K562 (cell line): ENCODE measurements around the gene POLK. TPM values are rescaled to one million over a fixed set of nuclear protein-coding genes. Genes with fewer than 3 reads are reported as not detected.

ENCODE experiments used
- CBX2 ChIP-seq: fragments of 200-600 bp; sonication (generic); IDR thresholded peaks from one replicate; pipeline ENCODE4 v1.6.1; 2012; ENCODE audit warnings: mild to moderate bottlenecking, low read length, inconsistent platforms; ENCODE audit not compliant: insufficient read depth, poor library complexity, severe bottlenecking
- CHAMP1 ChIP-seq: fragments of 450-650 bp; IDR thresholded peaks from 2 replicates; pipeline ENCODE4 v1.6.1; 2016; ENCODE audit warnings: mild to moderate bottlenecking
- E2F3 ChIP-seq: fragments of 250-450 bp; sonication (Bioruptor Pico); IDR thresholded peaks from 2 replicates; pipeline ENCODE4 v1.4.0; 2020; ENCODE audit warnings: mild to moderate bottlenecking
- ETV6 ChIP-seq, 3 experiments: fragments of 150-350 bp in 1 of 3; sonication (generic) in 1 of 3; formaldehyde crosslinking in 1 of 3; IDR thresholded peaks; 2 replicates each; pipeline versions ENCODE4 v1.6.1 to v1.8.0; 2014 to 2022; ENCODE audit warnings: borderline replicate concordance in 2 of 3, low read depth in 2 of 3, antibody characterized with exemption in 1 of 3, low read length in 1 of 3, mild to moderate bottlenecking in 1 of 3, missing genetic modification reagents in 1 of 3
- FOXA3 ChIP-seq, 2 experiments: fragments of 450-650 bp in 1 of 2; sonication (generic) in 1 of 2; formaldehyde crosslinking; IDR thresholded peaks in 1 of 2; conservative IDR thresholded peaks in 1 of 2; 2 replicates each; pipeline versions ENCODE4 v1.4.0 to v1.8.0; 2020 to 2022; ENCODE audit warnings: mild to moderate bottlenecking in 2 of 2, missing genetic modification reagents in 1 of 2
- HOXB6 ChIP-seq: fragments of 250-450 bp; sonication (Bioruptor Pico); IDR thresholded peaks from 2 replicates; pipeline ENCODE4 v1.5.1; 2022; ENCODE audit warnings: mild to moderate bottlenecking, borderline replicate concordance
- IRF9 ChIP-seq: fragments of 450-650 bp; IDR thresholded peaks from 2 replicates; pipeline ENCODE4 v1.6.1; 2016; ENCODE audit warnings: missing biosample characterization, missing genetic modification characterization
- LARP7 ChIP-seq: fragments of 450-650 bp; IDR thresholded peaks from 2 replicates; pipeline ENCODE4 v1.6.1; 2016
- NFE2L1 ChIP-seq: fragments of 450-650 bp; IDR thresholded peaks from 2 replicates; pipeline ENCODE4 v1.6.1; 2016; ENCODE audit warnings: missing genetic modification characterization, low read depth, mild to moderate bottlenecking, missing compliant biosample characterization, moderate library complexity, borderline replicate concordance
- NFXL1 ChIP-seq: fragments of 450-650 bp; formaldehyde crosslinking; IDR thresholded peaks from 2 replicates; pipeline ENCODE4 v1.4.0; 2021; ENCODE audit warnings: mild to moderate bottlenecking
- RBBP5 ChIP-seq: fragments of 200-600 bp; sonication (generic); IDR thresholded peaks from 2 replicates; pipeline ENCODE4 v1.6.1; 2012; ENCODE audit warnings: borderline replicate concordance, mild to moderate bottlenecking, low read length, control low read depth, inconsistent platforms; ENCODE audit not compliant: insufficient read depth, poor library complexity, severe bottlenecking
- SIX5 ChIP-seq, 2 experiments: IDR thresholded peaks; 2 replicates each; pipeline ENCODE4 v1.6.1; 2011; ENCODE audit warnings: low read length in 2 of 2, borderline replicate concordance in 1 of 2, low read depth in 1 of 2, mild to moderate bottlenecking in 1 of 2, moderate library complexity in 1 of 2; ENCODE audit not compliant: insufficient read depth in 1 of 2
- THAP12 ChIP-seq: fragments of 250-450 bp; sonication (Bioruptor Pico); IDR thresholded peaks from 2 replicates; pipeline ENCODE4 v1.9.0; 2021; ENCODE audit warnings: mild to moderate bottlenecking, inconsistent platforms
- TRIM25 ChIP-seq: fragments of 450-650 bp; IDR thresholded peaks from 2 replicates; pipeline ENCODE4 v1.7.0; 2016; ENCODE audit warnings: borderline replicate concordance
- ZC3H4 ChIP-seq: sonication (generic); formaldehyde crosslinking; IDR thresholded peaks from 2 replicates; pipeline ENCODE4 v1.9.0; 2021; ENCODE audit warnings: missing genetic modification reagents, borderline replicate concordance
- ZFX ChIP-seq: sonication (generic); formaldehyde crosslinking; IDR thresholded peaks from 2 replicates; pipeline ENCODE4 v1.8.0; 2022; ENCODE audit warnings: mild to moderate bottlenecking, missing genetic modification reagents, moderate library complexity
- ZNF384 ChIP-seq: IDR thresholded peaks from 2 replicates; pipeline ENCODE4 v1.6.1; 2012; ENCODE audit warnings: low read depth, low read length, improper control_type of control experiment
- polyA plus RNA-seq, 8 experiments: library from polyadenylated mRNA; depleted of rRNA in 4 of 8; stranded (reverse) in 5 of 8; unstranded in 3 of 8; fragments of >200 nt; fragmentation: Nextera tagmentation in 2 of 8; fragmentation: Illumina TruSeq in 1 of 8; extraction: Ambion mirVana in 2 of 8; extraction: Trizol in 1 of 8; gene quantifications; 2 replicates each; pipeline versions ENCODE4 v1.2.1 to v1.2.3, GENCODE V29; 2011 to 2014; ENCODE audit warnings: inconsistent platforms in 1 of 8, missing spikeins in 1 of 8
- total RNA-seq, 7 experiments: library from RNA; depleted of rRNA in 6 of 7; stranded (reverse); fragments of >200 nt in 6 of 7; fragmentation: Illumina TruSeq in 2 of 7; extraction: Trizol in 2 of 7; gene quantifications; 2 replicates each; pipeline versions ENCODE4 v1.2.1 to v1.2.3, GENCODE V29; 2011 to 2021; ENCODE audit warnings: low replicate concordance in 1 of 7

POLK gene
- total and polyA plus RNA-seq, 9 of the 15 experiments (the other 6 are each of a cell fraction or from before 2014, with no cell fraction given), result 6.1 to 31.6 (median 16.5) TPM

- TF ChIP-seq NFXL1 (CRISPR knock-in tag), result no peak
- TF ChIP-seq THAP12 (CRISPR knock-in tag), result peak; percentile 88
- no peak for TF ChIP-seq ETV6 (IDR thresholded peaks at IDR 0.05; ENCODE audit: borderline replicate concordance in 1 of 2, low read depth in 2 of 2, low read length in 1 of 2)
- TF ChIP-seq ETV6 (CRISPR knock-in tag; IDR thresholded peaks at IDR 0.05; ENCODE audit: borderline replicate concordance), result 0 out of 2 replicates have a peak, but pooled peaks have one; percentile 43
- peak; percentile 72 for TF ChIP-seq E2F3 (CRISPR knock-in tag)
- 0 out of 2 replicates have a peak, but pooled peaks have one; percentile 15 for TF ChIP-seq LARP7
- TF ChIP-seq RBBP5, result peak; percentile 84
- TF ChIP-seq CHAMP1, result no peak
- TF ChIP-seq IRF9 (tag), result no peak
- no peak for TF ChIP-seq TRIM25
- no peak for TF ChIP-seq ZNF384
- TF ChIP-seq SIX5 (IDR thresholded peaks at IDR 0.05; ENCODE audit: borderline replicate concordance in 1 of 2, insufficient read depth in 1 of 2, low read depth in 1 of 2, low read length in 2 of 2), result peak; percentile 78 to 84; a peak in 3 of 4 replicates
- no peak for TF ChIP-seq ZC3H4 (CRISPR knock-in tag)
- no peak for TF ChIP-seq NFE2L1 (tag)
- no peak for TF ChIP-seq CBX2
- peak; percentile 97 for TF ChIP-seq ZFX
- TF ChIP-seq FOXA3 (CRISPR knock-in tag; conservative IDR thresholded peaks at IDR 0.05 in 1 of 2, IDR thresholded peaks at IDR 0.05 in 1 of 2), result no peak; a peak in 2 of 4 replicates
- no peak for TF ChIP-seq HOXB6
Observed at GRCh38 chr5:75511435-75512382, at the start of gene POLK, which contains the start of gene CERT1 (continued).
